Testis (tissue), 3 donors: Measurements from ENCODE around the gene VWA3B. TPM values are rescaled to one million over a fixed set of nuclear protein-coding genes. Genes with fewer than 3 reads are reported as not detected.

Experiments
- DNase-seq: peaks from one replicate; pipeline ENCODE4 v3.0.0-alpha.2; 2019
- H3K27ac ChIP-seq, 2 donors: fragments of 200-600 bp; sonication (generic); one replicate each; pipeline ENCODE4 v1.5.1; 2019
- H3K27me3 ChIP-seq: fragments of 200-600 bp; sonication (generic); one replicate; pipeline ENCODE4 v1.5.1; 2019
- H3K36me3 ChIP-seq: fragments of 200-600 bp; sonication (generic); one replicate; pipeline ENCODE4 v1.5.1; 2017; ENCODE audit warnings: low read depth; ENCODE audit errors: missing control alignments
- H3K4me1 ChIP-seq: fragments of 200-600 bp; sonication (generic); one replicate; pipeline ENCODE4 v1.5.1; 2019
- H3K4me3 ChIP-seq, 2 donors: fragments of 200-600 bp; sonication (generic); one replicate each; pipeline ENCODE4 v1.5.1; 2017 to 2019
- H3K9me3 ChIP-seq: fragments of 200-600 bp; sonication (generic); one replicate; pipeline ENCODE4 v1.5.1; 2017
- CTCF ChIP-seq, 3 experiments: fragments of 450-650 bp in 2 of 3; fragments of 200-600 bp in 1 of 3; sonication (generic) in 1 of 3; IDR thresholded peaks; one replicate each; pipeline ENCODE4 v1.5.1; 2016 to 2019; ENCODE audit warnings: antibody characterized with exemption in 3 of 3, mild to moderate bottlenecking in 2 of 3, moderate library complexity in 1 of 3
- POLR2A ChIP-seq: fragments of 450-650 bp; IDR thresholded peaks from one replicate; pipeline ENCODE4 v1.6.1; 2017; ENCODE audit warnings: antibody characterized with exemption, mild to moderate bottlenecking, moderate library complexity
- WGBS, 2 donors: methylation state at CpG; one replicate each; pipeline ENCODE4 v1.1.5; 2018; 5-methylcytosine and 5-hydroxymethylcytosine counted together
- intact Hi-C: fragments of 100-400 bp; cut with DNase I; formaldehyde crosslinking; loops from one replicate; pipeline ENCODE4 v1.15.1; 2023; ENCODE audit warnings: low total_unique reads
- polyA plus RNA-seq: library from polyadenylated mRNA; stranded (reverse); fragments of 350-450 nt; fragmentation: Illumina TruSeq; extraction: RNeasy Lipid Tissue Mini Kit (QIAGEN cat#74804); gene quantifications from one replicate; pipeline ENCODE4 v1.2.3, GENCODE V29; 2014; ENCODE audit warnings: low read depth, low replicate concordance; ENCODE audit not compliant: insufficient read depth
- total RNA-seq, 2 donors: library from RNA; depleted of rRNA; stranded (reverse); fragments of >200 nt; gene quantifications; one replicate each; pipeline ENCODE4 v1.2.3, GENCODE V29; 2016

Gene VWA3B
- total and polyA plus RNA-seq, 3 donors from 2014 or later: 27.0 to 118 (median 81.6) TPM

- no peak overlapping the region for H3K4me3 ChIP-seq
- TF ChIP-seq CTCF (IDR thresholded peaks at IDR 0.05): no peak
- no peak for TF ChIP-seq POLR2A
- peaks cover 14% of the 10 kb centered on the region for H3K4me1 ChIP-seq
- no peaks in the 10 kb centered on the region for H3K36me3 ChIP-seq
- H3K27ac ChIP-seq: no peak overlapping the region
- H3K27me3 ChIP-seq: no peaks in the 10 kb centered on the region
- WGBS, 2 donors: 84 to 93% methylated on average over 3 to 5 of the region's 5 CpGs
- H3K9me3 ChIP-seq: no peaks in the 10 kb centered on the region
- DNase-seq: no peak
- intact Hi-C loops: no loop called here
Observed at GRCh38 chr2:98165516-98166071, 78.6 kb downstream of the VWA3B start.

DNA sequence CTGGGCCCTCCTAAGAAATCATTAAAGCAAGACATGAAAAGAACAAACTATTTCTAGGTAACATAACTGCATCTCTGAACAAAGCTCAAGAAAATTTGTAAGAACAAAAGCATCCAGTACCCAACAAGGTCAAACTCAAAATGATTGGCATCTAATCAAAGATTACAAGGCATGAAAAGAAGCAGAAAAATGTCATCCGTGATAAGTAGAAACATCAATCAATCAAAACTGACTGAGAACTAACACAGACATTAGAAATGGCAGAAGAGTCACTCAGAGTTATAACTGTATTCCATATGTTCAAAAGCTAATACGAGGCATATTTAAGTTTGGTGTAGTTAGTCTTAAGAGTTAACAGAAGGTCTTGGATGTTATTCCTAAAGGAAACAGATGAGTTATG, 80.9 kb downstream of the VWA3B start:
- intact Hi-C loops: no loop called here
- H3K4me1 ChIP-seq: peaks cover 4% of the 10 kb centered on the region
- no peaks in the 10 kb centered on the region for H3K27me3 ChIP-seq
- H3K4me3 ChIP-seq: no peak overlapping the region
- H3K27ac ChIP-seq: no peak overlapping the region
- no peak for TF ChIP-seq POLR2A
- DNase-seq: no peak
- 73 to 79% methylated on average over 2 of the region's 2 CpGs for WGBS, 2 donors
- no peaks in the 10 kb centered on the region for H3K36me3 ChIP-seq
- H3K9me3 ChIP-seq: no peaks in the 10 kb centered on the region

DNA sequence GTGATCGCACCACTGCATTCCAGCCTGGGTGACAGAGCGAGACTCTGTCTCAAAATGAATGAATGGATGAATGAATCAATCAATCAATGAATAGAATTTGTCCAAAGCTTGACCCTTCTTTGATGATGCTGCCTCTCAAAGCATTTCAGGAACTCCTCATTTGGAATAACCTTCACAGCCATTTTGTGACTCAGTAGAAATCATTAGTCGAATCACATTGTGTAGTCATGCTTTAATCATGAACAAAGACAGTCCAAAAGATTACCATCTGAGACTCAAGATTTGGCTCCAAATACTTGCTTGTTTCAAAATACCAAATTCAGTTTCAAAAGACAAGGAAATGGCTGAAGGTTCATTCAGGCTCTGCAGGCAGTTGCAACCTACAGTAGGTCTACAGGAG, 83.1 kb downstream of the VWA3B start:
- Histone ChIP-seq H3K9me3 (no peaks in the 10 kb centered on the region), H3K4me3 (no peak overlapping the region), H3K36me3 (no peaks in the 10 kb centered on the region), H3K4me1 (no peaks in the 10 kb centered on the region), H3K27me3 (no peaks in the 10 kb centered on the region), H3K27ac (no peak overlapping the region)
- WGBS, 2 donors: 90 to 95% methylated on average over 3 of the region's 3 CpGs
- intact Hi-C loops: no loop called here
- TF ChIP-seq CTCF (IDR thresholded peaks at IDR 0.05) (no peak), POLR2A (no peak)
- no peak for DNase-seq

- WGBS, 2 donors: 85 to 87% methylated on average over 14 of the region's 14 CpGs
- Histone ChIP-seq H3K4me1 (no peaks in the 10 kb centered on the region), H3K27ac (no peak overlapping the region), H3K27me3 (no peaks in the 10 kb centered on the region), H3K9me3 (no peaks in the 10 kb centered on the region), H3K4me3 (no peak overlapping the region), H3K36me3 (no peaks in the 10 kb centered on the region)
- no peak for DNase-seq
- intact Hi-C loops: no loop called here
- TF ChIP-seq CTCF (IDR thresholded peaks at IDR 0.05) (no peak), POLR2A (no peak)
Observed at GRCh38 chr2:98172150-98172765, 85.3 kb downstream of the VWA3B start.

GRCh38 chr2:98172951-98173350, 86.0 kb downstream of the VWA3B start:
- Histone ChIP-seq H3K4me1 (no peaks in the 10 kb centered on the region), H3K36me3 (no peaks in the 10 kb centered on the region), H3K27me3 (no peaks in the 10 kb centered on the region), H3K4me3 (no peak overlapping the region), H3K27ac (no peak overlapping the region), H3K9me3 (no peaks in the 10 kb centered on the region)
- no peak for DNase-seq
- TF ChIP-seq POLR2A (no peak), CTCF (IDR thresholded peaks at IDR 0.05) (no peak)
- WGBS, 2 donors: 86 to 93% methylated on average over 2 of the region's 2 CpGs
- intact Hi-C loops: no loop called here
